GM19468 (cell line): Measurements from ENCODE around the gene EGR4.
"Not testable (repeated sequence)": the region's sequence is repeated elsewhere in the genome, so short reads cannot be mapped to it uniquely, and the experiment has no call there.

Source experiments
- ATAC-seq: cut with Tn5 transposase; IDR thresholded peaks from one replicate; pipeline ENCODE4 v1.9.1; 2021; ENCODE audit warnings: mild to moderate bottlenecking, moderate library complexity, moderate number of reproducible peaks; ENCODE audit not compliant: unreplicated experiment; ENCODE audit errors: extremely low read depth

Gene EGR4

DNA sequence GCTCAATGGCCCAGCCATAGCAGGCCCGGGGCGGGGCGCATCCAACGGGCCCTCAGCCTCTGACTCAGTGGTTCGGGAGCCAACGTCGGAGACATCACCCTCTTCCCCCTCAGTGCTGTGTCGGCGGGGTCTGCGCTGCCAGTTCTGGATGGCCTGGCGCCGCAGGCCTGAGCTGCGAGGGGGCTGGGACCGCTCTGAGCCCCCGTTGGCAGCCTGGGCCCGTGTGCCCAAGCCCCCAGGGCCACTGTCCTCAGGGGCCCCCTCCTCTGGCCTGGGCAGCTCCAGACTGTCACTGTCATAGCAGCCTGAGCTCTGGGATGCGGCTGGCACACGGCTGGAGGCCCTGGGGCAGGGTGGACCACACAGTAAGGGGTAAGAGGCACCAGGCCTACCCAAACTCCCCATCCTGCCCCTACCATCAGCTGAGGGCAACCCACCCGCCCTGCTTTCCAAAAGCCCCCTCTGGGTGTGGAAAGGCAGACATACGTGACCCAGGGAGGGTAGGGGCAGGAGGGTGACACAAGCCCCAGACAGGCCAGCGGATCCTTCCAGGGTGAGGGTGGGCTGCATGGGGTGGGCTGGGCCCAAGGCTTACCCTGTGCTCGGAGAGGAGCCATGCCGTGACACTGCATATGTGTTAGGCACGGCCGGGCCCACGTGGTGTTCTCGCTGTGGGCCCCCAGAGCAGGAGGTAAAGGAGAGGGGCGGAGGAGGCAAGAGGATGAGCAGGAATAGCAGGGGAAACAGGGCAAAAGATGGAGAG is 27.9 kb downstream of the EGR4 start:
- no peak for ATAC-seq

DNA sequence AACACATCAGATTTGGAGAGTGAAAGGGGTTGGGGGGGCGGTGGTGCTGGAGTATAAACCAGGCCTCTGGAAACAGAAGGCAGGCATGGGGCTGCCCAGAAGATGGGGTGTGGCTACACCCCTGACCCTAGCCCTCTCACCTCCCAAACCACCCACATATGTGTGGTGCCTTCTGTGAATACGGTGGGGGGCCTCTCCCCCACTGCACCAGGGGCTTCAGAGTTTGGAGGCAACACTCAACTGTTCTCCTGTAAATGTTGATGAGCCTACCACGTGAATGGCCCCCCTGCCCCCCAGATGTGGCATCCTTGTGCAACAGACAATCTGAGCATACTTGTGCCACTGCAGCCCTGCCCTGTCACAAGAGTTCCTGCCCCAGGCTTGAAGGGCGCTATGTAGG is 28.6 kb downstream of the EGR4 start:
- no peak for ATAC-seq

DNA sequence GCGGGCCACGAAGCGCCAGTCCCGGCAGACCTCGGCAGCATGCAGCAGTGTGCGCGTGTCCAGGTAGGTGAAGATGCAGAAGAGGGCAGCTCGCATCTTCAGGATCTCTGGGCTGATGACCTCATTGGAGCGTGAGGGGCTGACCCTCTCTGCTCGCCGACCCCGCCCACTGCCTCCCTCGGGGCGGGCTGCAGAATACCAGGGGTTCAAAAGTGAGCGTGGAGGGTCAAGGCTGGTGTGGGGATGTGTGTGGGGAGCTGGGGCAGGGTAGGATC is 29.1 kb downstream of the EGR4 start:
- no peak for ATAC-seq

DNA sequence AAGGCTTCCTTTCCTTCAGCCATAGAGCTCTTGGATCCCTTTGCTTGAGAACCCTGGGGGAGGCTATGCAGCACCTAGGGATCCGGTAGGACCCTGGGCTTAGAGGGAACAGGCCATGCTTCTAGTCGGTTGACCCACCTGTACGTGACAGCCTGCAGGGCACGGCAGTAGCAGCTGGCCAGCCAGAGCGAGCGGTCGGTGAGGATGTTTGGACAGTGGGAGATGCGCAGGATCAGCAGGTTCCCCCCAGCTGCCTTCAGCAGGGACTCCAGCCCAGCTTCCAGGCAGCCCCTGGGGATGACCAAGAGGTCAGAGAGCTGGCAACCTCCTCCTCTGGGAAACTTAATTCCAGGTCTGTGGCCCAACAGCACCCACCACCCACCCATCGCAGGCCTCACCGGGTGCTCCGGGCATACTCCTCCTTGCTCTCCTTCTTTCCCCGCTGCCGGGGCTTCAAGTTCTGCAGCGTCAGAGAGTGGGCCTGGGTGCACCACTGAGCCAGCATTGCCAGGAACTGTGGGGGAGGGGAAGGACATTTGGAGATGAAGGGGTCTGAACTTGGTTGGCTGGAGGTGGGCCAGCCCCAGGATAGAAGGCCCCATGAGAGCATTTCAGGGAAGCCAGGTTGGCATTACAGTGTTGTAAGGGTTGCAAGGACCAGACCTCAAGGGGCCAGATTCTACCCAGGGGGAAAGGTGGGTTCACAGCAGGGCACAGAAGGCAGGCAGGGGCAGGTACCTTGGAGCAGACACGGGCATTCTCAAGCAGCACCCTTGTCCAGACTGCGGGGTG is 29.6 kb downstream of the EGR4 start:
- no peak for ATAC-seq

DNA sequence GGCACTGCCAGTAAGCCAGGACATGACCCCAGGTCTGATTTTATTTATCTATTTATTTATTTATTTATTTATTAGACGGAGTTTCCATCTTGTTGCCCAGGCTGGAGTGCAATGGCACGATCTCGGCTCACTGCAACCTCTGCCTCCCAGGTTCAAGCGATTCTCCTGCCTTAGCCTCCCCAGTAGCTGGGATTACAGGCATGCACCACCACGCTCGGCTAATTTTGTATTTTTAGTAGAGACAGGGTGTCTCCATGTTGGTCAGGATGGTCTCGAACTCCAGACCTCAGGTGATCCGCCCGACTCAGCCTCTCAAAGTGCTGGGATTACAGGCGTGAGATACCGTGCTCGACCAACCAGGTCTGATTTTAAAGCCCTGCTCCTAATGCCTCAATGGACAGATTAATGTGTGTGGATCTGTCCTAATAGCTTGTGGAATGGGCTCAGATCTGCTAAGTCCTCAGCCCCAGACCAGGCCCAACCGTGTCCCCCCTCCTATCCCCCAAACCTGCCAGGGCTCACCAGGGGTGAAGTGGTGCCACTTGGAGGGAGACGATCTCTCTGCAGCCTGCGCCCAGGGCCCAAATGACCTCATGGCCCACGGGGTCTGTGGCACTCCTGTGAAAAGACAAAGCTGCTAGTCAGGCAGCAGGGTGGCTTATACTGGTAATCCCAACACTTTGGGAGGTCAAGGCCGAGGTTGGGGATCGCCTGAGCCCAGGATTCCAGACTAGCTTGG is 30.5 kb downstream of the EGR4 start:
- not testable (repeated sequence) for ATAC-seq

GRCh38 chr2:73262108-73262651 is 31.2 kb downstream of the EGR4 start:
- no peak for ATAC-seq

DNA sequence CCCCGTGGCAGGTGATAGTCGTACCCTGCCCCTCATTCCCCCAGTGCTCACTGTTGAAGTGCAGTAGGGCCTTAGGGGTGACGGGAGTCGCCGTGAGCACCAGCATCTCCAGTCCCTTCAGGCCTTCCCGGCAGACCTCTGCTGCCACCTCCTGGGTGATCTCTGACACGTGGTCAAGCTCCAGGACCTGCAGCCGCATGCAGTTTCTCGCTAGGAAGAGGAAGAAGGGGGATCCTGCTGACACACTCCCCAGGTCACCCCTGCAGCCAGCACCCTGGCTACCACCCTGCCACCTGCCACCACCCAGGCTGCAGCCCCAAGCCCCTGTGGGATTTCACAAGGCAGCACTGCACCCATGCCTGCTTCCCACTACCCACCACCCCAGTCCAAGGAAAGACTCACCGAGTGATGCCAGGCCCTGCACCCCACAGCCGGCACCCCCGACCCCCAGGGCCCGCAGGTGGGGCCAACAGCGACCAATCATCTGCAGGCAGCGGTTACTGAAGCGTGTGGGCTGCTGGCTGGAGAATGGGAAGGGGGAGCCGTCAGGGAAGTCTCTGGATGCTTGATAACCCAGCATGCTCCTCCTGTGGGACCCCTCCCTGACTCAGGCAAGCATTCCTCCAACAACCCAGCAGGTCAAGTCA is 32.9 kb downstream of the EGR4 start:
- no peak for ATAC-seq

DNA sequence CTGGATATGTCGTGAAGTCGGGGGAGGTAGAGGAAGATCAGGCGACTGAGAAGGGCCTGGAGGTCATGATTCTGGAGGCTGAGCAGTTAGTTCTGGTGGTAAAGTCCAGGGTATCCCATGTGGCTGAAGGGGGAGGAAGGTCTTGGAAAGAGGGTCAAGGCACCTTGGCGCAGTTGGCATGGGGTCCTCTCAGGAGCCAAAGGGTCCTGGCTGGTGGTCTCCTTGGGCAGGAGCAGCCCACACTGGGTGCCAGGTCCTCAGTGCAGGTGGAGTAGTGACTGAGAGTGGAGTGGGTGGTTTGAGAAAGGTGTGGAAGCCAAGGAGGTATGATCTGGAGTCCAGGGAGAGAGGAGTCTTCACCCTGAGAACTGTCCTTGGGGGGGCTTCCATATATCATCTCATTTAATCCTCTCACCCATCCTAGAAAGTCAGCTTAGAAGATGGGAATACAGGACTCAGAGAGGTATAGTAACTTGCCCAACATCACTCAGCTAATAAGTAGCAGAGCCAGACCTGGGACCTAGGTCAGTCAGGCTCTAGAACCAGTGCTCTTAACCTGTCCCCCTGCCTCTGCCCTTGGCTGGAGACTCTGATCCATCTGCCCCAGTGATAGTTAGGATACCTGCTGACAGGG is 33.5 kb downstream of the EGR4 start:
- no peak for ATAC-seq

- ATAC-seq: no peak
Observed at GRCh38 chr2:73259276-73259675, 34.1 kb downstream of the EGR4 start.

GRCh38 chr2:73258913-73259215 is 34.5 kb downstream of the EGR4 start:
- no peak for ATAC-seq

- ATAC-seq: no peak
Observed at GRCh38 chr2:73258186-73258912, 35.0 kb downstream of the EGR4 start.

DNA sequence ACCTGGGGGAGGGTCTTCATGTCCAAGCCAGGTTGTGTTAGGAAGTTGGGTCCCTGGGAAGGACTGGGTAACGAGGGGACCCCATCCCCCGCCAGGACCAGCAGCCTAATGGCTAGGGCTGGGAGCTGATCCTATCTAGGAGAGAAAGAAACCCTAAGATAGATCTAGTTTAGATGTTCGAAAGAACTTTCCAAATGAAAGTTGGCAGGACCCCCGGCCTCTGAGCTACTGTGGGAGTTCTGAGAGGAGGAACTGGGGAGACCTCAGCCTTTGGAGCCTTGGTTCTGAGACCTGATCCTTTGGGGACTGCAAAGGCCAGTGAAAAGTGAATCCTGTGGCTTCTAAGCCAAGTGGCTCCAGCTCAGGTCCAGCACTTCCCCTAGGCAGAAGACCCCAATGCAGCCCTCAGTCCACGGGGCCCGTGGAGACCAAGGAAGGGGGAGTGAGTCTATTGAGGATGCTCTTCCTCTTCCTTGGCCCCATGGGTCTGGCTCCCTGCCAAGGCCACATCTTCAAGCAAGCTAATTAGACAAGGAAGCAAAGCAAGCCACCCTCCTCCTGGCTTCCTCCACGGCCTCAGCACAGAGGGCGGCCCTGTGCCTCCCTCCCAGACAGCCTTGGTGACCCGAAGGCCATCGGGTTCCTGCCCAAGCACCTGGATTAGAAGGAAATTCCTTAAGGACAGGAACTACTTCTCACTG is 35.8 kb downstream of the EGR4 start:
- no peak for ATAC-seq

- ATAC-seq: no peak
Observed at GRCh38 chr2:73257021-73257420, 36.3 kb downstream of the EGR4 start.

DNA sequence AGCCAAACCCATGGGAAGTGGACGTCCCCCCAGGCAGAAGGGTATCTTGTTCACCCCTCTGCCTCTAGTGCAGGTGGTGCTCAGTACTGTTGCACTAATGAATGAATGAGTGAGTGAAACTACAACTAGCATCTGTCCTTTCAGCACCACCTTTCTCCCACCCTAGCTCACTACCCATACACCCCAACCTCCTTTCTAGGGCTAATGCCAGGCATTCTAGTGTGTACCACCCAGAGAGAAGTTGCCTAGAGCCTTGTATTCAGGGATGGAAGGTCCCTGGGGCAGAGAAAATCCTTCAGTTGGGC is 36.8 kb downstream of the EGR4 start:
- no peak for ATAC-seq

- no peak for ATAC-seq
Observed at GRCh38 chr2:73255907-73256617, 37.3 kb downstream of the EGR4 start.

- ATAC-seq: no peak
Observed at GRCh38 chr2:73255007-73255644, 38.2 kb downstream of the EGR4 start.

GRCh38 chr2:73254343-73255006 is 38.9 kb downstream of the EGR4 start:
- no peak for ATAC-seq

- no peak for ATAC-seq
Observed at GRCh38 chr2:73253901-73254300, 39.4 kb downstream of the EGR4 start.
